ENCODE results near the gene SULT2B1.

GRCh38 chr19:48645620-48646000 is 93.6 kb downstream of the SULT2B1 start:
- no peak for TF ChIP-seq CTCF (IDR thresholded peaks at IDR 0.05; ENCODE audit: low read length)
- TF ChIP-seq EZH2 (optimal IDR thresholded peaks at IDR 0.05; ENCODE audit: low read depth, low read length): no peak
- no peak for TF ChIP-seq EZH2phosphoT487 (IDR thresholded peaks at IDR 0.05; ENCODE audit: low read length)
